LNCAP (cell line): ENCODE measurements around the gene ELAC2.

Experiments used
- TF ChIP-seq, protein P1 (sequence below): fragments of 450-650 bp; IDR thresholded peaks from 2 replicates; pipeline ENCODE4 v1.5.1; 2017; ENCODE audit warnings: mild to moderate bottlenecking

The ELAC2 gene

DNA sequence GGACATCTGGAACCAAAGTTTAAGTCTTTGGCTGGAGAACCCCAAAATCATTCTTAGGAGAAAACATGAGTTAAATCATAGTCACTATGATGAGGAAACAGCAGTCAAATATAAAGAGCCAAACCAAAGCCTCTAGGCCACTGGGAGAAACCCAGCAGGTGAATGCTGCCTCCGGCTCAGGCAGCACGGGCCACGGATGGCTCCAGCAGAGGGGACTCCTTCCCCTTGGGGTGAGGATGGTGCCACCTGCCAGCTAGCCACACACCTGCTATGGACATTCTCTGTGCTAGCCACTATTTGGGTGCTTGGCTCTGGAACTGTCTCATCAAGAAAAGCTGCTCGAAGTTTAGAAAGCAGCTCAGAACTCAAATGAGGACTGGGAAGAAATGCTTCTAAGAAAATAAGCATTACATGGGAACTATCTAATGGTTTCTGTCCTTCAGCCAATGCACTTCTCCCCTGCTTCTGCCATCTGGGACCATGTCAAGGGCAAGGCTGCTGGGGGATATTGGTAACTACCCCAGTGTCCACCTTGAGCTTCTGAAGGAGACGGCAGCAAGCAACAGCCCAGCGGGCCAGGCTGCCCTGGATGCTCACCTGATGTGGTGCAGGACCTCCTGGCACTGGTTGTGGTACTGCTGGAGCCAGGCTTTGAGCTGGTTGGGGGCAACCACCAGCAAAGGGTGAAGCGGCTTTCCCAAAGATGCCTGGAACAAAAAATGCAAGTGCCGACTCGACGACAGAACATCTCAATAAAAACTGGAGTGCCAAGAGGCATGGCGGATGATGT, 22.5 kb downstream of the ELAC2 start:
- TF ChIP-seq, protein P1, sequence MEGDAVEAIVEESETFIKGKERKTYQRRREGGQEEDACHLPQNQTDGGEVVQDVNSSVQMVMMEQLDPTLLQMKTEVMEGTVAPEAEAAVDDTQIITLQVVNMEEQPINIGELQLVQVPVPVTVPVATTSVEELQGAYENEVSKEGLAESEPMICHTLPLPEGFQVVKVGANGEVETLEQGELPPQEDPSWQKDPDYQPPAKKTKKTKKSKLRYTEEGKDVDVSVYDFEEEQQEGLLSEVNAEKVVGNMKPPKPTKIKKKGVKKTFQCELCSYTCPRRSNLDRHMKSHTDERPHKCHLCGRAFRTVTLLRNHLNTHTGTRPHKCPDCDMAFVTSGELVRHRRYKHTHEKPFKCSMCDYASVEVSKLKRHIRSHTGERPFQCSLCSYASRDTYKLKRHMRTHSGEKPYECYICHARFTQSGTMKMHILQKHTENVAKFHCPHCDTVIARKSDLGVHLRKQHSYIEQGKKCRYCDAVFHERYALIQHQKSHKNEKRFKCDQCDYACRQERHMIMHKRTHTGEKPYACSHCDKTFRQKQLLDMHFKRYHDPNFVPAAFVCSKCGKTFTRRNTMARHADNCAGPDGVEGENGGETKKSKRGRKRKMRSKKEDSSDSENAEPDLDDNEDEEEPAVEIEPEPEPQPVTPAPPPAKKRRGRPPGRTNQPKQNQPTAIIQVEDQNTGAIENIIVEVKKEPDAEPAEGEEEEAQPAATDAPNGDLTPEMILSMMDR: no peak

DNA sequence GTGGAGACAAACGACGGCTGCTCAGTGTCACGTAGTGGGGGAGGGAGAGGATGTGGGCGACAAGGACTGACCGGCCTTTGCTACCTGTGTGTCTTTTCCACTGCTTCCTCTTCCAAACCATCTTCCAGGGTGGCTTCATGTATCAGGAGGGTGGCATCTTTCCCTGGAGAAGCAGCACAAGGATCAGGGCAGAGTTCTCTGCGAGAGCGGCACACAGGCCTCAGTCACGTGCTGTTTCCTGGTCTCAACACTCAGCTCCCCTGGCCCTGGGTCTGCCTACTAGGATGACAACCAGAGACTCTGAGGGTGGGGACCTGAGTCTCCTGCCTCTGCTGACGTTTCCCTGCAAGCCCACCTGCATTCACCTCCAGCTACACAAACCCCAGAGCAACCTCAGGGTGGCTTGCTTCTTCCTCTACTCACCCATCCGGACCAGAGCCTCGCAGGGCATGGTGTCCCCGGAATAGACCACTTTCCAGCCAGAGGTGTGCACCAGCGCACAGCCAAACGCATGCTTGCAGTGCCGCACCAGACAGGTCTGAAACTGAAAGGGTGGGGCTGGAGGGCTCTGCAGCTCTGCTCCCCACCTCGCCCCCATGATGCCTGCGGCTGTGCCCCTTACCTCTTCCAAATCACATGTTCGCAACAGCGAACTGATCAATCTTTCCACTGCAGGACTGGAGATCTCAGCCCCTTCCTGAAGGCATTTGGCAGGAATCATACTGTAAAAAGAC, 23.3 kb downstream of the ELAC2 start:
- TF ChIP-seq, protein P1: no peak

DNA sequence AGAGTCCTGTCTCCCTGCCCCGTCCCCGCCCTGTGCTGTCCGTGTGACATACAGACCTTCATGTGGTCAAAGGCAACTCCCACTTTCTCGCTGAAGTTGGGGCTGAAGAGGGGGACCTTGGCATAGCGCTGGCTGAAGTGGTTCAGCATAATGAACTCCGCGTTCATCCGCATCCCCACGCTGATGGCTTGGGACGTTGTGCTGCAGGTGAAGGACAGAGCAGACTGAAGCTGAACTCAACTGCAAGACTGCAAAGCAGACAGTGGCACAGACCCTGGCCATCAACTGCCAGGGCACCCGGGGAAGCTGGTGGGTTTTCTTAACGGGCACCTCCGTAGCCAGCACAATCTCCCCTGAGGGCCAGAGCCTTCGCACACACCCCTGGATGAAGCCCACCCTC, 24.2 kb downstream of the ELAC2 start:
- TF ChIP-seq, protein P1: no peak

DNA sequence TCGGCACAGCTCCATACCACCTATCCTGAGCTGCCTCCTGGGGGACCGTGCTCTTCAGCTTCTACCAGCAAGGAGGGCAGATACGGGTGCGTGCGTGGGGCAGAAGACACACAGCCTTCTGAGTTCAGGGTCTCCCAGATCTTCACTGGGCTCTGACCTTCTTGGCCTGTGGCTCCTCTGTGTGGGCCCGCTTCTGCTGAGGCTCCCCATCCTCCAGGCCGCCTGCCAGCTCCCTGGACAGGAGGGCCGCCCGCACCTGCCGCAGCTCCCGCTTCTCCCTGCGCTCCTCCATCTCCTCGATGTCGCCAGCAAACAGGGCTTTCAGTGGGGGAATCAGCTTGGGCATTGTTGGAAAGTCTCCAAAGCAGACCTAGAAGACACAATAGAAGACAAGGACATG, 25.2 kb downstream of the ELAC2 start:
- TF ChIP-seq, protein P1: no peak

DNA sequence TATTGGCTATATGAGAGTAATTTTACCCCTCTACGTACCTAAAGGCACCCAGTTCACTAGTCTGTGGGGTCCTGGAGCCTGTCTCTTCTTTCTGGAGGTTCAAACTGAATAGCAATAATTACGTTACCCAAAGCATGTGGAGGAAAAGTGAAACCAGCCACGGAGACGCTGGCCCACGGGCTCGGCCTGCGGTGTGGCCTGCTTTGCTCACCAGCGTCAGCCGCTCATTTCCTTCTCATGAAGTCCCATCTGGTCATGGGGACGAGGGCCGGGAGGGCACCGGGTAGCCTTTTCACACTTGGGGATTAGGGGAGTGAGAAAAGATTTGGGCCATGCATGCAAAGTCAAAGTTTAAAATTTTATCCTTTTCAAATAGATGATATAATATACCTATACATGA, 26.9 kb downstream of the ELAC2 start:
- TF ChIP-seq, protein P1: no peak

DNA sequence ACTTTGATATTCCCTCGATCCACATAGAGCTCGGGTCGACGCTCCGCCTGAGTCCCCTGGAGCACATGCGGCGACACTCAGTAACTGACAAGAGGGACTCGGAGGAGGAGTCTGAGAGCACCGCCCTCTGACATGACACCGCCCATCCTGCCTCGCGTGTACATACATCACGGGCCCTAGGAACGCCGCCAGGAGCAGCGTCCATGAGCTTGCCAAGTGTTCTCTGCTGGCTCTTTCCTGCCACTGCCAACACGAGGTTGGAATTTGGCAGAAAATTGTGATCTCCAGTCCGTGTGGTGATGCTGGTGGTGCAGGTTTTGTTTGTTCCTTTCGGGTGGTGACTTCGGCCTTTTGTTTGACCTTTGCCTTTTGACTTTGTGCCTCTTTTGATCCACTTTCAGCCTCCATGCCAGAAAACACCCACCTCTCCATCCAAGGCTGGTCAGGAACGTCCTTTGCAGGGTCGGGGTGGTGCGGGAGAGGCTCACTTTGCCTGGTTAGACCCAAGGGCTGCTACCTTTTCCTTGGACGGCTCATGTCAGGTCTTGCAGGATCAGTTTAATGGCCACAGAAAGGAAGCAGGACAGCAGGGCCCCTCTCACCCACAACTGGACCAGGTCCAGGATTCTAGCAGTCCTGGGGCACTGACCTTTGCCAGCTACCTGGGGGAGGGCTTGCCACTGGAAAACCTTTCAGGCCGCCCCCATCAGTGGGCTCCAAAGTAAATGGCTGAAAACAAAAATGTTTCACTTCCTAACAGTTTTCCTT, 27.6 kb downstream of the ELAC2 start:
- TF ChIP-seq, protein P1: no peak

DNA sequence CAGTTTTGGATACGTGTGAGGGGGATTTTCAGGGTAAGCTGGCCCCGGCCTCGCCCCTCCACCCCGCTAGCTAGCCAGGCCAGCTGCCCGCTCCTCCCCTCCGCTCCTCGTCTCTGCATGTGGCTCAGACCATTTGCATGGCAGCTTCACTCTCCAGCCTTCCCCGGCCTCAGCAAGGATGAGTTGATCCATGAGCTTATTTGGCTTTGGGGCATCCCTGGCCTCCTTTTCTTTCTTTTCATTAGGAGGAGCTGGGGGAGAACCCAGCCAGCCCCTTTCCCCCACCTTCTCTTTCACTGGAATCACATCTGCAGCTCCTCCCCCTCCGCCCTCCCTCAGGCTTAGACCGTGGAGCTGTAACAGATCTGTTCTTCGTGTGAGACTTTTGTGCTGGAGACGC, 30.7 kb downstream of the ELAC2 start:
- TF ChIP-seq, protein P1: no peak
